Measurements from ENCODE around the gene OGFOD3. TPM values are rescaled to one million over a fixed set of nuclear protein-coding genes. Genes with fewer than 3 reads are reported as not detected.
A peak's percentile ranks its signal among the peaks of the same experiment; 100 is the strongest.
"Not testable (repeated sequence)": the region's sequence is repeated elsewhere in the genome, so short reads cannot be mapped to it uniquely, and the experiment has no call there.

OGFOD3 gene
- total RNA-seq, 1 experiment from 2014 or later: 38.7 TPM

GRCh38 chr17:82355770-82356427, 62.5 kb downstream of the OGFOD3 start:
- DNase-seq (ENCODE audit: low spot score): no peak

- no peak for DNase-seq (ENCODE audit: low spot score)
Measured at GRCh38 chr17:82354804-82355308, 63.5 kb downstream of the OGFOD3 start.

GRCh38 chr17:82353484-82353883, 64.9 kb downstream of the OGFOD3 start:
- DNase-seq (ENCODE audit: low spot score): no peak

GRCh38 chr17:82351713-82352488, 66.5 kb downstream of the OGFOD3 start:
- peak; percentile 83 for DNase-seq (ENCODE audit: low spot score)

GRCh38 chr17:82351254-82351712, 67.1 kb downstream of the OGFOD3 start:
- no peak for DNase-seq (ENCODE audit: low spot score)

GRCh38 chr17:82350182-82351030, 68.0 kb downstream of the OGFOD3 start:
- DNase-seq (ENCODE audit: low spot score): no peak

- DNase-seq (ENCODE audit: low spot score): no peak
Measured at GRCh38 chr17:82349287-82349701, 69.1 kb downstream of the OGFOD3 start.

GRCh38 chr17:82348866-82349265, 69.5 kb downstream of the OGFOD3 start:
- DNase-seq (ENCODE audit: low spot score): no peak

- DNase-seq (ENCODE audit: low spot score): no peak
Measured at GRCh38 chr17:82348434-82348833, 70.0 kb downstream of the OGFOD3 start.

GRCh38 chr17:82347994-82348393, 70.4 kb downstream of the OGFOD3 start:
- DNase-seq (ENCODE audit: low spot score): not testable (repeated sequence)

- DNase-seq (ENCODE audit: low spot score): no peak
Measured at GRCh38 chr17:82346342-82347300, 71.8 kb downstream of the OGFOD3 start.

GRCh38 chr17:82345151-82345976, 73.0 kb downstream of the OGFOD3 start:
- no peak for DNase-seq (ENCODE audit: low spot score)

- no peak for DNase-seq (ENCODE audit: low spot score)
Measured at GRCh38 chr17:82344175-82344907, 74.0 kb downstream of the OGFOD3 start.

- no peak for DNase-seq (ENCODE audit: low spot score)
Measured at GRCh38 chr17:82343560-82343959, 74.8 kb downstream of the OGFOD3 start.

GRCh38 chr17:82342361-82343079, 75.9 kb downstream of the OGFOD3 start:
- DNase-seq (ENCODE audit: low spot score): no peak

- DNase-seq (ENCODE audit: low spot score): peak; percentile 78
Measured at GRCh38 chr17:82339634-82340580, 78.5 kb downstream of the OGFOD3 start.
